Ascending aorta (tissue), 2 donors: Measurements from ENCODE around the gene MSL1. TPM values are rescaled to one million over a fixed set of nuclear protein-coding genes. Genes with fewer than 3 reads are reported as not detected.
A peak's percentile ranks its signal among the peaks of the same experiment; 100 is the strongest.

Source experiments
- DNase-seq, 2 donors: peaks; one replicate each; pipeline ENCODE4 v3.0.0-alpha.2; 2019; ENCODE audit warnings: low spot score in 2 of 2
- H3K27ac ChIP-seq, 2 donors: fragments of 200-600 bp; sonication (generic); one replicate each; pipeline ENCODE4 v1.5.1; 2016 to 2017; ENCODE audit warnings: mild to moderate bottlenecking in 1 of 2
- H3K27me3 ChIP-seq: fragments of 200-600 bp; sonication (generic); one replicate; pipeline ENCODE4 v1.5.1; 2017
- H3K36me3 ChIP-seq, 2 donors: fragments of 200-600 bp; sonication (generic); one replicate each; pipeline ENCODE4 v1.5.1; 2016
- H3K4me1 ChIP-seq, 2 donors: fragments of 200-600 bp; sonication (generic); one replicate each; pipeline ENCODE4 v1.5.1; 2016 to 2017; ENCODE audit warnings: mild to moderate bottlenecking in 1 of 2
- H3K4me3 ChIP-seq, 2 donors: fragments of 200-600 bp; sonication (generic); one replicate each; pipeline ENCODE4 v1.5.1; 2016 to 2017; ENCODE audit warnings: mild to moderate bottlenecking in 1 of 2
- H3K9me3 ChIP-seq, 2 donors: fragments of 200-600 bp; sonication (generic); one replicate each; pipeline ENCODE4 v1.5.1; 2016
- CTCF ChIP-seq, 3 experiments: fragments of 200-600 bp in 2 of 3; fragments of 450-650 bp in 1 of 3; sonication (generic) in 2 of 3; IDR thresholded peaks; one replicate each; pipeline ENCODE4 v1.5.1; 2016 to 2019; ENCODE audit warnings: antibody characterized with exemption in 3 of 3, mild to moderate bottlenecking in 1 of 3, moderate library complexity in 1 of 3
- intact Hi-C: fragments of 100-400 bp; cut with DNase I; formaldehyde crosslinking; loops from one replicate; pipeline ENCODE4 v1.15.1; 2023
- total RNA-seq: library from RNA; depleted of rRNA; stranded (reverse); fragments of >200 nt; gene quantifications from one replicate; pipeline ENCODE4 v1.1.0, GENCODE V29; 2016

Gene MSL1
- total RNA-seq, 1 donor from 2014 or later, result 82.5 TPM

DNA sequence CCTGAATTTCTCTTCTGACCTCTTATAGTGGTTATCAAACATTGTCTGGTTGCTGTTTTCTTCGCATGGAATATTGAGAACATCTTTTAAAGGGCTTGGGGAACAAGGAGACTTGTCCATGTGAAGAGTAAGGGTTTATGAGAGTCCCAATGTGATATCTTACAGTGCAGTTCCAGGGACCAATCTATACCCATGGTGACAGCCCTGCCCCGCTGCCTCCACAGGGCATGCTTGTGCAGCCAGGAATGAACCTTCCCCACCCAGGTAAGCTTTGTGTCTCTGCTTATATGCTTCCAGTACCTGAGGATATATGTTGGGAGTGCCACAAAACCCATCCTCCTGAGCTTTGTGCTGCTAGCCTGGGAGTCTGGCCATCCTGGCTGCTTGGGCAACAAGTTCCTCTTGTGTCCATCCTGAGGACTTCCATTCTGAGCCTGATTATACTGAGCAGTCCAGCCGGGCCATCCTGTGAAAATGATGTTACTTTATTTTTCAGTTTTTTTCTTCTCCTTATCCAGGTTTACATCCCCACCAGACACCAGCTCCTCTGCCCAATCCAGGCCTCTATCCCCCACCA is 46.0 kb downstream of the MSL1 start:
- H3K9me3 ChIP-seq, result no peaks in the 10 kb centered on the region
- no peaks in the 10 kb centered on the region for H3K4me1 ChIP-seq
- no peak for DNase-seq
- no peaks in the 10 kb centered on the region for H3K27me3 ChIP-seq
- peak overlapping the region; percentile 47 to 56 for H3K27ac ChIP-seq
- peaks cover 85 to 96% of the 10 kb centered on the region in 2 donors for H3K36me3 ChIP-seq
- TF ChIP-seq CTCF (IDR thresholded peaks at IDR 0.05), result no peak
- intact Hi-C loops, result loop anchor here (1.0 to 2.0 kb wide), 3 partner anchors 54 to 154 kb away; partner anchors contain the start of gene THRA
- H3K4me3 ChIP-seq, result no peak overlapping the region

DNA sequence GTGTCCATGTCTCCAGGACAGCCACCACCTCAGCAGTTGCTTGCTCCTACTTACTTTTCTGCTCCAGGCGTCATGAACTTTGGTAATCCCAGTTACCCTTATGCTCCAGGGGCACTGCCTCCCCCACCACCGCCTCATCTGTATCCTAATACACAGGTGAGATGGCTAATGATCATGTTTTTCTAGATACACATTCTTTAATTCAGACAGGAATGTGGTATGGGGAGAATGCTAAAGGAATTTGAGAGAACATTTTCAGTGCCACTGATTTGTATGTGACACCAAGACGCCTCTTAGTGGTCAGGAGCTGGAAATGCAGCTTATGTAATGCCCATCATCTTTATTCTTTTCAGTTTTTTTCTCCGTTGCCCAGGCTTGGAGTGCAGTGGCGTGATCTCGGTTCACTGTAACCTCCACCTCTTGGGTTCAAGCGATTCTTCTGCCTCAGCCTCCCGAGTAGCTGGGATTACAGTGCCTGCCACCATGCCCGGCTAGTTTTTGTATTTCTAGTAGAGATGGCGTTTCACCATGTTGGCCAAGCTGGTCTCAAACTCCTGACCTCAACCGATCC is 46.6 kb downstream of the MSL1 start:
- no peaks in the 10 kb centered on the region for H3K9me3 ChIP-seq
- DNase-seq, result no peak
- TF ChIP-seq CTCF (IDR thresholded peaks at IDR 0.05), result peak; percentile 73 to 87 (median 83)
- H3K27ac ChIP-seq, result peak overlapping the region in 1 of 2 donors; percentile 56
- H3K4me1 ChIP-seq, result no peaks in the 10 kb centered on the region
- H3K27me3 ChIP-seq, result no peaks in the 10 kb centered on the region
- intact Hi-C loops, result loop anchor here (1.0 to 2.0 kb wide), 3 partner anchors 55 to 155 kb away; partner anchors contain the start of gene THRA
- H3K4me3 ChIP-seq, result no peak overlapping the region
- H3K36me3 ChIP-seq, result peaks cover 81 to 93% of the 10 kb centered on the region in 2 donors

GRCh38 chr17:40170325-40170724 is 48.6 kb downstream of the MSL1 start:
- no peak for TF ChIP-seq CTCF (IDR thresholded peaks at IDR 0.05)
- Histone ChIP-seq H3K36me3 (peaks cover 69 to 89% of the 10 kb centered on the region in 2 donors), H3K27me3 (no peaks in the 10 kb centered on the region), H3K9me3 (no peaks in the 10 kb centered on the region), H3K4me3 (no peak overlapping the region), H3K27ac (no peak overlapping the region), H3K4me1 (no peaks in the 10 kb centered on the region)
- intact Hi-C loops, result no loop called here
- no peak for DNase-seq

- intact Hi-C loops, result no loop called here
- Histone ChIP-seq H3K9me3 (no peaks in the 10 kb centered on the region), H3K4me1 (peaks cover 0 to under 1% of the 10 kb centered on the region in 2 donors), H3K36me3 (peaks cover 64 to 80% of the 10 kb centered on the region in 2 donors), H3K27ac (no peak overlapping the region), H3K4me3 (no peak overlapping the region), H3K27me3 (no peaks in the 10 kb centered on the region)
- DNase-seq, result no peak
- TF ChIP-seq CTCF (IDR thresholded peaks at IDR 0.05), result no peak
These were observed 50.0 kb downstream of the MSL1 start for GRCh38 chr17:40171750-40172149.

DNA sequence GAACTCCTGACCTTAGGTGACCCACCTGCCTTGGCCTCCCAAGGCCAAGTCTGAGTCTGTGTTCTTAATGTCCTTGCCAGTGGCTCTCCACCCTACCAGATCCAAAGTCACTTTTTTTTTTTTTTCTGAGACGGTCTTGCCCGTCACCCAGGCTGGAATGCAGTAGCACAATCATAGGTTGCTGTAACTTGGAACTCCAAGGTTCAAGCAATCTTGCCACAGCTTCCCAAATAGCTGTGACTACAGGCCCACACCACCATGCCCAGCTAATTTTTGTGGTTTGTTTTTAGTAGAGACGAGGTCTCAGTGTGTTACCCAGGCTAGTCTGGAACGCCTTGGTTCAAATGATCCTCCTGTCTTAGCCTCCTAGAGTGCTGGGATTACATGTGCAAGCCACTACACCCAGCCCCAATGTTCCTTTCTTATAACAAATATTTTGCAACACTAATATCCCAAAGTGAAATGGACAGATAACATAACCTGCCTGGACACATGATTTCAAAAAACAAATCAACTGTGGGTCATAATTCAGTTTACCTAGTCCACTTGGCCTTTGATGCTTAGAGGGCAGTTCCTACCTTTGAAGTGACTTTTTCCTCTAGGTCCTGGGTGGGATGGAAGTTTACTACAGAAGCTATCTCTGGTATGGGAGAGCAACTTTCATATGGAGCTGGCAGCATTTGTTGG is 51.5 kb downstream of the MSL1 start:
- H3K4me1 ChIP-seq, result peaks cover 9 to 10% of the 10 kb centered on the region in 2 donors
- no peak overlapping the region for H3K4me3 ChIP-seq
- no peaks in the 10 kb centered on the region for H3K27me3 ChIP-seq
- DNase-seq, result no peak
- H3K9me3 ChIP-seq, result no peaks in the 10 kb centered on the region
- H3K36me3 ChIP-seq, result peaks cover 49 to 66% of the 10 kb centered on the region in 2 donors
- no peak for TF ChIP-seq CTCF (IDR thresholded peaks at IDR 0.05)
- intact Hi-C loops, result no loop called here
- H3K27ac ChIP-seq, result no peak overlapping the region
